ENCODE measurements around the gene VLDLR. TPM values are rescaled to one million over a fixed set of nuclear protein-coding genes. Genes with fewer than 3 reads are reported as not detected.

Gene VLDLR
- total RNA-seq, 1 experiment from 2014 or later: 2.1 TPM

DNA sequence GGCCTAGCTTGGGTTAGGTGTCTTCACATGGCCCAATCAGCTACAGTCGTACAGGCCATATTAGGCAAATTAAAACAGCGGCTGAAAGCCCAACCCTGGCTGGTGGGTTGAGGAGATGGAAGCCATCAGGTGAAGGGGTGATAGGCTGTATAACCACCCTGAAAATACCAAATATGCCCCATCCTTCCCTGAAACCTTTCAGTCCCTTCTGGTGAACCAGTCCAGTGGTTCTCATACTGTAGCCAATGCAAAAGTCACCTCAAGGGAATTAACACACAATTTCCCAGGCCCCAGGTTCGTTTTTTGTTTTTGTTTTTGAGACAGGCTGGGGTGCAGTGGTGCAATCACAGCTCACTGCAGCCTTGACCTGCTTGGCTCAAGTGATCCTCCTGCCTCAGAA is 75.9 kb downstream of the VLDLR start:
- intact Hi-C loops (cut with micrococcal nuclease; ENCODE audit: unreplicated experiment) (no loop called here), in situ Hi-C loops (cut with HindIII; ENCODE audit: low pct_unique_long_range_greater_than_20kb, low sequenced_read_pairs) (no loop called here)
- DNase-seq (ENCODE audit: low read depth, low spot score): no peak
- no peaks in the 10 kb centered on the region for H3K36me3 ChIP-seq (ENCODE audit: control insufficient read depth, insufficient read depth, low read length)
- ATAC-seq: no peak
- H3K27me3 ChIP-seq (ENCODE audit: control insufficient read depth, insufficient read depth, low read length): no peaks in the 10 kb centered on the region
- no peaks in the 10 kb centered on the region for H3K4me1 ChIP-seq (ENCODE audit: control insufficient read depth, insufficient read depth, low read length)
- H3K27ac ChIP-seq (ENCODE audit: low read length): no peak overlapping the region
- CTCF ChIA-PET: no interaction called here
- BruUV-seq (replicated peaks): no TSS peak
- H3K9me3 ChIP-seq (ENCODE audit: control insufficient read depth, insufficient read depth, low read depth, low read length): no peaks in the 10 kb centered on the region
- TF ChIP-seq, protein P1, sequence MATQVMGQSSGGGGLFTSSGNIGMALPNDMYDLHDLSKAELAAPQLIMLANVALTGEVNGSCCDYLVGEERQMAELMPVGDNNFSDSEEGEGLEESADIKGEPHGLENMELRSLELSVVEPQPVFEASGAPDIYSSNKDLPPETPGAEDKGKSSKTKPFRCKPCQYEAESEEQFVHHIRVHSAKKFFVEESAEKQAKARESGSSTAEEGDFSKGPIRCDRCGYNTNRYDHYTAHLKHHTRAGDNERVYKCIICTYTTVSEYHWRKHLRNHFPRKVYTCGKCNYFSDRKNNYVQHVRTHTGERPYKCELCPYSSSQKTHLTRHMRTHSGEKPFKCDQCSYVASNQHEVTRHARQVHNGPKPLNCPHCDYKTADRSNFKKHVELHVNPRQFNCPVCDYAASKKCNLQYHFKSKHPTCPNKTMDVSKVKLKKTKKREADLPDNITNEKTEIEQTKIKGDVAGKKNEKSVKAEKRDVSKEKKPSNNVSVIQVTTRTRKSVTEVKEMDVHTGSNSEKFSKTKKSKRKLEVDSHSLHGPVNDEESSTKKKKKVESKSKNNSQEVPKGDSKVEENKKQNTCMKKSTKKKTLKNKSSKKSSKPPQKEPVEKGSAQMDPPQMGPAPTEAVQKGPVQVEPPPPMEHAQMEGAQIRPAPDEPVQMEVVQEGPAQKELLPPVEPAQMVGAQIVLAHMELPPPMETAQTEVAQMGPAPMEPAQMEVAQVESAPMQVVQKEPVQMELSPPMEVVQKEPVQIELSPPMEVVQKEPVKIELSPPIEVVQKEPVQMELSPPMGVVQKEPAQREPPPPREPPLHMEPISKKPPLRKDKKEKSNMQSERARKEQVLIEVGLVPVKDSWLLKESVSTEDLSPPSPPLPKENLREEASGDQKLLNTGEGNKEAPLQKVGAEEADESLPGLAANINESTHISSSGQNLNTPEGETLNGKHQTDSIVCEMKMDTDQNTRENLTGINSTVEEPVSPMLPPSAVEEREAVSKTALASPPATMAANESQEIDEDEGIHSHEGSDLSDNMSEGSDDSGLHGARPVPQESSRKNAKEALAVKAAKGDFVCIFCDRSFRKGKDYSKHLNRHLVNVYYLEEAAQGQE (IDR thresholded peaks at IDR 0.05; ENCODE audit: insufficient read depth in 1 of 2, low read depth in 2 of 2, low read length in 1 of 2): no peak
- TF ChIP-seq SIN3A (IDR thresholded peaks at IDR 0.05; ENCODE audit: borderline replicate concordance, insufficient read depth, low read depth, low read length): no peak
- TF ChIP-seq, protein P2, sequence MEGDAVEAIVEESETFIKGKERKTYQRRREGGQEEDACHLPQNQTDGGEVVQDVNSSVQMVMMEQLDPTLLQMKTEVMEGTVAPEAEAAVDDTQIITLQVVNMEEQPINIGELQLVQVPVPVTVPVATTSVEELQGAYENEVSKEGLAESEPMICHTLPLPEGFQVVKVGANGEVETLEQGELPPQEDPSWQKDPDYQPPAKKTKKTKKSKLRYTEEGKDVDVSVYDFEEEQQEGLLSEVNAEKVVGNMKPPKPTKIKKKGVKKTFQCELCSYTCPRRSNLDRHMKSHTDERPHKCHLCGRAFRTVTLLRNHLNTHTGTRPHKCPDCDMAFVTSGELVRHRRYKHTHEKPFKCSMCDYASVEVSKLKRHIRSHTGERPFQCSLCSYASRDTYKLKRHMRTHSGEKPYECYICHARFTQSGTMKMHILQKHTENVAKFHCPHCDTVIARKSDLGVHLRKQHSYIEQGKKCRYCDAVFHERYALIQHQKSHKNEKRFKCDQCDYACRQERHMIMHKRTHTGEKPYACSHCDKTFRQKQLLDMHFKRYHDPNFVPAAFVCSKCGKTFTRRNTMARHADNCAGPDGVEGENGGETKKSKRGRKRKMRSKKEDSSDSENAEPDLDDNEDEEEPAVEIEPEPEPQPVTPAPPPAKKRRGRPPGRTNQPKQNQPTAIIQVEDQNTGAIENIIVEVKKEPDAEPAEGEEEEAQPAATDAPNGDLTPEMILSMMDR (IDR thresholded peaks at IDR 0.05): no peak
- TF ChIP-seq POLR2AphosphoS5 (IDR thresholded peaks at IDR 0.05; ENCODE audit: low read depth, low read length): no peak
- TF ChIP-seq TCF7L2 (IDR thresholded peaks at IDR 0.05; ENCODE audit: low read depth, low read length): no peak
- H3K4me3 ChIP-seq (ENCODE audit: low read depth in 2 of 2, low read length in 2 of 2): no peak overlapping the region
- POLR2A ChIA-PET: no interaction called here

DNA sequence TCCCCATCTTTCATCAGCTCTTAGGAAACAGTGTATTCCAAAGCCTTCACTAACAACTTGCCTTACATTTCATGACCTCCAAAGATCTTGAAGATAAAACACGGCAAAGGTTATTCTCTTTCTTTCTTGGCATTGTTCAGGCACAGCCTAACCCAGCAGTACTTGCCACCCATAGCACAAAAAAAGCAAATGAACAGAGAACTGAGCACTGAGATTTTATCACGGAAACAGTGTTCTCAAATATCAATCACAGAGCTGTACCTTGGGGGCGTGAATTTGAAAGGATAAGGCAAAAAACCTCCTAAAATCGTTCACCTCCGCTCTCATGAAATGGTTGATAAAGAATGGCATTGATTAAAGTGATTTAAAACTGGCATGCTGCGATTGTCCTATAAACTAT is 78.8 kb downstream of the VLDLR start:
- ATAC-seq: no peak
- POLR2A ChIA-PET: no interaction called here
- no peaks in the 10 kb centered on the region for H3K36me3 ChIP-seq (ENCODE audit: control insufficient read depth, insufficient read depth, low read length)

More for the DNA sequence above, 78.8 kb downstream of the VLDLR start:
- H3K4me3 ChIP-seq (ENCODE audit: low read depth in 2 of 2, low read length in 2 of 2): no peak overlapping the region
- BruUV-seq (replicated peaks): no TSS peak
- in situ Hi-C loops (cut with HindIII; ENCODE audit: low pct_unique_long_range_greater_than_20kb, low sequenced_read_pairs): no loop called here
- TF ChIP-seq SIN3A (IDR thresholded peaks at IDR 0.05; ENCODE audit: borderline replicate concordance, insufficient read depth, low read depth, low read length): no peak
- TF ChIP-seq, protein P2 (IDR thresholded peaks at IDR 0.05): no peak
- TF ChIP-seq, protein P1 (IDR thresholded peaks at IDR 0.05; ENCODE audit: insufficient read depth in 1 of 2, low read depth in 2 of 2, low read length in 1 of 2): no peak
- no peak for TF ChIP-seq TCF7L2 (IDR thresholded peaks at IDR 0.05; ENCODE audit: low read depth, low read length)
- no peaks in the 10 kb centered on the region for H3K27me3 ChIP-seq (ENCODE audit: control insufficient read depth, insufficient read depth, low read length)
- no peaks in the 10 kb centered on the region for H3K9me3 ChIP-seq (ENCODE audit: control insufficient read depth, insufficient read depth, low read depth, low read length)
- no peak overlapping the region for H3K27ac ChIP-seq (ENCODE audit: low read length)
- CTCF ChIA-PET: no interaction called here
- no peaks in the 10 kb centered on the region for H3K4me1 ChIP-seq (ENCODE audit: control insufficient read depth, insufficient read depth, low read length)
- no peak for DNase-seq (ENCODE audit: low read depth, low spot score)
- intact Hi-C loops (cut with micrococcal nuclease; ENCODE audit: unreplicated experiment): no loop called here
